Stimulated activated CD4-positive, alpha-beta T cell treated with anti-CD3 and anti-CD28 coated beads, Interleukin-12 subunit alpha, Interleukin-12 subunit beta, amount 100 ng/mL, for 48 hours (primary cell): ENCODE data around the gene PRKAR1B.

Experiments
- DNase-seq, 3 donors: peaks; one replicate each; pipeline ENCODE4 v3.0.0-alpha.2; 2020; ENCODE audit warnings: low read depth in 2 of 3, low spot score in 1 of 3

PRKAR1B gene

GRCh38 chr7:725223-726005 lies 1.7 kb downstream of the PRKAR1B start:
- no peak for DNase-seq

- no peak for DNase-seq
These were observed 2.8 kb downstream of the PRKAR1B start for GRCh38 chr7:724298-724697.

- no peak for DNase-seq
These were observed 3.5 kb downstream of the PRKAR1B start for GRCh38 chr7:723541-723940.

GRCh38 chr7:721619-722248 lies 5.3 kb downstream of the PRKAR1B start:
- DNase-seq = no peak

- no peak for DNase-seq
These were observed 10.4 kb downstream of the PRKAR1B start for GRCh38 chr7:716636-717035.

- no peak for DNase-seq
These were observed 10.9 kb downstream of the PRKAR1B start for GRCh38 chr7:716222-716621.

- no peak for DNase-seq
These were observed 12.8 kb downstream of the PRKAR1B start for GRCh38 chr7:714251-714671.

- no peak for DNase-seq
These were observed 13.4 kb downstream of the PRKAR1B start for GRCh38 chr7:713488-714230.

- no peak for DNase-seq
These were observed 14.0 kb downstream of the PRKAR1B start for GRCh38 chr7:713139-713457.

- DNase-seq = no peak
These were observed 14.5 kb downstream of the PRKAR1B start for GRCh38 chr7:712381-713138.

GRCh38 chr7:711922-712380 lies 15.1 kb downstream of the PRKAR1B start:
- DNase-seq = no peak

- no peak for DNase-seq
These were observed 15.8 kb downstream of the PRKAR1B start for GRCh38 chr7:711093-711921.

GRCh38 chr7:710161-710560 lies 16.9 kb downstream of the PRKAR1B start:
- DNase-seq = no peak

- no peak for DNase-seq
These were observed 19.6 kb downstream of the PRKAR1B start for GRCh38 chr7:707296-708000.

GRCh38 chr7:706721-707120 lies 20.4 kb downstream of the PRKAR1B start:
- DNase-seq = no peak

GRCh38 chr7:703049-703448 lies 24.0 kb downstream of the PRKAR1B start:
- no peak for DNase-seq

- DNase-seq = no peak
These were observed 25.9 kb downstream of the PRKAR1B start for GRCh38 chr7:701086-701671.

- DNase-seq = no peak
These were observed 27.5 kb downstream of the PRKAR1B start for GRCh38 chr7:699476-700170.
